GM19043 (cell line): ENCODE data around the gene STAP1.

Experiments used
- ATAC-seq: cut with Tn5 transposase; IDR thresholded peaks from one replicate; pipeline ENCODE4 v1.9.1; 2021; ENCODE audit warnings: low read depth; ENCODE audit not compliant: unreplicated experiment

Gene STAP1

GRCh38 chr4:67554096-67554495 is 4.4 kb upstream of the STAP1 start:
- no peak for ATAC-seq

GRCh38 chr4:67555447-67555846 is 3.1 kb upstream of the STAP1 start:
- no peak for ATAC-seq

- no peak for ATAC-seq
These were observed 2.1 kb upstream of the STAP1 start for GRCh38 chr4:67556436-67556835.

GRCh38 chr4:67565284-67565683 is 6.8 kb downstream of the STAP1 start:
- no peak for ATAC-seq

- ATAC-seq = no peak
These were observed 7.8 kb downstream of the STAP1 start for GRCh38 chr4:67566335-67566734.

- ATAC-seq = no peak
These were observed 10.3 kb downstream of the STAP1 start for GRCh38 chr4:67568820-67569219.

GRCh38 chr4:67570537-67570936 is 12.0 kb downstream of the STAP1 start:
- ATAC-seq = no peak

- ATAC-seq = no peak
These were observed 13.4 kb downstream of the STAP1 start for GRCh38 chr4:67571975-67572374.

- no peak for ATAC-seq
These were observed 14.7 kb downstream of the STAP1 start for GRCh38 chr4:67573193-67573592.

- ATAC-seq = peak; percentile 94
These were observed 16.9 kb downstream of the STAP1 start for GRCh38 chr4:67575232-67576058.

- no peak for ATAC-seq
These were observed 17.5 kb downstream of the STAP1 start for GRCh38 chr4:67576059-67576466.

GRCh38 chr4:67576538-67576937 is 18.0 kb downstream of the STAP1 start:
- peak; percentile 41 for ATAC-seq

GRCh38 chr4:67580577-67580976 is 22.1 kb downstream of the STAP1 start:
- ATAC-seq = no peak

- no peak for ATAC-seq
These were observed 22.8 kb downstream of the STAP1 start for GRCh38 chr4:67581208-67581857.

- no peak for ATAC-seq
These were observed 23.4 kb downstream of the STAP1 start for GRCh38 chr4:67581913-67582312.

GRCh38 chr4:67584496-67584895 is 26.0 kb downstream of the STAP1 start:
- ATAC-seq = no peak

GRCh38 chr4:67587156-67587555 is 28.6 kb downstream of the STAP1 start:
- no peak for ATAC-seq

GRCh38 chr4:67593741-67594175 is 35.2 kb downstream of the STAP1 start:
- no peak for ATAC-seq

GRCh38 chr4:67603310-67604028 is 44.9 kb downstream of the STAP1 start:
- ATAC-seq = no peak

- no peak for ATAC-seq
These were observed 45.5 kb downstream of the STAP1 start for GRCh38 chr4:67604029-67604381.

GRCh38 chr4:67604749-67605148 is 46.2 kb downstream of the STAP1 start:
- no peak for ATAC-seq
